ENCODE data around the gene RPS28.
A peak's percentile ranks its signal among the peaks of the same experiment; 100 is the strongest.
"Not testable (repeated sequence)": the region's sequence is repeated elsewhere in the genome, so short reads cannot be mapped to it uniquely, and the experiment has no call there.

Gene RPS28

GRCh38 chr19:8316351-8317125 lies 4.8 kb upstream of the RPS28 start:
- DNase-seq (ENCODE audit: low read depth): no peak
- TF ChIP-seq, protein P1, sequence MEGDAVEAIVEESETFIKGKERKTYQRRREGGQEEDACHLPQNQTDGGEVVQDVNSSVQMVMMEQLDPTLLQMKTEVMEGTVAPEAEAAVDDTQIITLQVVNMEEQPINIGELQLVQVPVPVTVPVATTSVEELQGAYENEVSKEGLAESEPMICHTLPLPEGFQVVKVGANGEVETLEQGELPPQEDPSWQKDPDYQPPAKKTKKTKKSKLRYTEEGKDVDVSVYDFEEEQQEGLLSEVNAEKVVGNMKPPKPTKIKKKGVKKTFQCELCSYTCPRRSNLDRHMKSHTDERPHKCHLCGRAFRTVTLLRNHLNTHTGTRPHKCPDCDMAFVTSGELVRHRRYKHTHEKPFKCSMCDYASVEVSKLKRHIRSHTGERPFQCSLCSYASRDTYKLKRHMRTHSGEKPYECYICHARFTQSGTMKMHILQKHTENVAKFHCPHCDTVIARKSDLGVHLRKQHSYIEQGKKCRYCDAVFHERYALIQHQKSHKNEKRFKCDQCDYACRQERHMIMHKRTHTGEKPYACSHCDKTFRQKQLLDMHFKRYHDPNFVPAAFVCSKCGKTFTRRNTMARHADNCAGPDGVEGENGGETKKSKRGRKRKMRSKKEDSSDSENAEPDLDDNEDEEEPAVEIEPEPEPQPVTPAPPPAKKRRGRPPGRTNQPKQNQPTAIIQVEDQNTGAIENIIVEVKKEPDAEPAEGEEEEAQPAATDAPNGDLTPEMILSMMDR (conservative IDR thresholded peaks at IDR 0.05; ENCODE audit: low read depth, low read length): no peak
- H3K4me3 ChIP-seq (ENCODE audit: low read length): no peak overlapping the region

- not testable (repeated sequence) for DNase-seq (ENCODE audit: low read depth)
These were observed 2.5 kb upstream of the RPS28 start for GRCh38 chr19:8318835-8319234.

GRCh38 chr19:8319807-8320520 lies 1.3 kb upstream of the RPS28 start:
- TF ChIP-seq, protein P1 (conservative IDR thresholded peaks at IDR 0.05; ENCODE audit: low read depth, low read length): no peak
- peak overlapping the region; percentile 99 for H3K4me3 ChIP-seq (ENCODE audit: low read length)
- DNase-seq (ENCODE audit: low read depth): no peak

More at GRCh38 chr19:8318835-8319234, 2.5 kb upstream of the RPS28 start:
- not testable (repeated sequence) for H3K4me3 ChIP-seq (ENCODE audit: low read length)

DNA sequence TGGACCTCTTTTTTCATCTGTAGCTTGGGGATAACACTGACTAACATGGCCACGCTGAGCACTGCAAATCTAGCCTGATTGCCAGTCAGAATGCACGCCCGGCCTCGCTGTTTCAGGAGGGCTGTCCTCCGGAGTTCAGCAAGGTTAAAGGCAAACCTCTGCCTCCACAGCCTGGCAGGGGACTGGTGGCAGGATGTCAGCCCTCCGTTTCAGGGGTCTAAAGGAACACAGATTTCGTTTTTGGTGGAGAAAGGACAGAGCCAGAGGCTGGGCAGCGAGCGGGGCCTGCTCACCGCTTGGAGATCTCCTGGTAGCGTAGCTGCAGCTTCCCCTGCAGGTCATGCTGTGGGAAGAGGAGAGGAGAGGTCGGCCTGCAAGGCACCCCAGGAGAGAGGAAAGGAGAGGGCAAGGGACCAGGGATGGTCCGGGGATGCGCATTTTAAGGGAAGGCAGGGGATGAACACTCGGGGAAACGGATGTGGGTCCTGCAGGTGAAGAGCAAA lies 681 bp upstream of the RPS28 start:
- H3K4me3 ChIP-seq (ENCODE audit: low read length): peak overlapping the region; percentile 99
- no peak for DNase-seq (ENCODE audit: low read depth)
- TF ChIP-seq, protein P1 (conservative IDR thresholded peaks at IDR 0.05; ENCODE audit: low read depth, low read length): peak; percentile 12

DNA sequence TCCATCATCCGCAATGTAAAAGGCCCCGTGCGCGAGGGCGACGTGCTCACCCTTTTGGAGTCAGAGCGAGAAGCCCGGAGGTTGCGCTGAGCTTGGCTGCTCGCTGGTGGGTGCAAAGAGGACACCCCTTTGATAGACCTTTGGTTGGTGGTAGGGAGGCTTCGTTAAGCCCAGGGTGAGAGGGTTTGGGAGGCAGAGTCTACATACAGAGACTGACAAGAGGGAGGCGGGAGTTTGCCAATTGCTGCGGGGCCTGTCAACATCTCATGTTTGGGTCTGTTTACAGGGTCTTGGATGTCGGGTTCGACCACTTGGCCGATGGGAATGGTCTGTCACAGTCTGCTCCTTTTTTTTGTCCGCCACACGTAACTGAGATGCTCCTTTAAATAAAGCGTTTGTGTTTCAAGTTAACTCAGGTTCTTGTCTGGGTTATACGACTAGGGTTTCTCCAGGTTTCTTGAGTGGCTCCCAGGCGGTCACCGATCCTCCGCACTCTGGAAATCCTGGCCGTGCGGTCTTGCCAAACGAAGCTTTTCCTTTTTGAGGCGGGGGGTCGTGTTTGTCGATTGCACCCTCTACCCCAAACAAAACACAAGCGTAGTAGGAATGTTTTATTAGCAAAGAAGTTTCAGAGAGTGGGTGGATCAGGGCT lies 816 bp downstream of the RPS28 start:
- no peak for DNase-seq (ENCODE audit: low read depth)
- TF ChIP-seq, protein P1 (conservative IDR thresholded peaks at IDR 0.05; ENCODE audit: low read depth, low read length): no peak
- H3K4me3 ChIP-seq (ENCODE audit: low read length): peak overlapping the region; percentile 99

DNA sequence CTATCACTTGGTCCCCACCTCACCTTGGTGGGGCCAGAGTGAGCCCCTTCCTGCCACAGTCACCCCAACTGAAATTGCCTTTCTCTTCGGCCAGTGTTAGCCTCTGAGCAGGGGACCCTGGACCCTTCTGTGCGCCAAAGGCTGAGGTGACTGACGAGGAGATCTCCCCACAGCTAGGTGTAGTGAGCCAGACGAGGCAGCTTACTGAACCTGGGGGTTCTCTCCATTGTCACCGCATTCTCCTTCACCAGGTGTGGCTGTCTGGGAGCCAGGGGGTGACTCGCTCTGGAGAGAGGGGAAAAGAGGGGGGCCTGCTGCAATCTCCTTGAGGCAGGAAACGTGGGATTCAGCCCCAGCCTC lies 1.3 kb downstream of the RPS28 start:
- TF ChIP-seq, protein P1 (conservative IDR thresholded peaks at IDR 0.05; ENCODE audit: low read depth, low read length): no peak
- no peak for DNase-seq (ENCODE audit: low read depth)
- H3K4me3 ChIP-seq (ENCODE audit: low read length): peak overlapping the region; percentile 99

GRCh38 chr19:8323781-8324185 lies 2.5 kb downstream of the RPS28 start:
- no peak overlapping the region for H3K4me3 ChIP-seq (ENCODE audit: low read length)
- TF ChIP-seq, protein P1 (conservative IDR thresholded peaks at IDR 0.05; ENCODE audit: low read depth, low read length): no peak
- DNase-seq (ENCODE audit: low read depth): no peak
